Type B pancreatic cell (in vitro differentiated cells): Measurements from ENCODE around the gene MALRD1. TPM values are rescaled to one million over a fixed set of nuclear protein-coding genes. Genes with fewer than 3 reads are reported as not detected.
A peak's percentile ranks its signal among the peaks of the same experiment; 100 is the strongest.
"Not testable (repeated sequence)": the region's sequence is repeated elsewhere in the genome, so short reads cannot be mapped to it uniquely, and the experiment has no call there.

Experiments
- DNase-seq: peaks from one replicate; pipeline ENCODE4 v3.0.0; 2021; ENCODE audit warnings: mixed read lengths; ENCODE audit not compliant: unreplicated experiment; ENCODE audit errors: extremely low spot score
- H3K27ac Mint-ChIP-seq: 2 replicates; pipeline ENCODE4 v1.8.0; 2021; ENCODE audit warnings: mild to moderate bottlenecking, mixed read lengths
- H3K27me3 Mint-ChIP-seq: 2 replicates; pipeline ENCODE4 v1.8.0; 2021; ENCODE audit warnings: mixed read lengths
- H3K36me3 Mint-ChIP-seq: 2 replicates; pipeline ENCODE4 v1.8.0; 2021; ENCODE audit warnings: mixed read lengths
- H3K4me1 Mint-ChIP-seq: one replicate; pipeline ENCODE4 v1.8.0; 2021; ENCODE audit warnings: mixed read lengths; ENCODE audit not compliant: unreplicated experiment
- H3K4me3 Mint-ChIP-seq: 2 replicates; pipeline ENCODE4 v1.8.0; 2021; ENCODE audit warnings: mild to moderate bottlenecking, mixed read lengths
- H3K9me3 Mint-ChIP-seq: 2 replicates; pipeline ENCODE4 v1.8.0; 2021; ENCODE audit warnings: mixed read lengths
- total RNA-seq: library from RNA; stranded (reverse); gene quantifications from 2 replicates; pipeline ENCODE4 v1.2.1, GENCODE V29; 2021; ENCODE audit warnings: low replicate concordance
- TF ChIP-seq, protein P1 (sequence below): fragments of 200-600 bp; sonication (generic); conservative IDR thresholded peaks from 2 replicates; pipeline ENCODE4 v1.5.0; 2021; ENCODE audit warnings: antibody characterized with exemption, mild to moderate bottlenecking

Gene MALRD1
- total RNA-seq, 1 donor from 2014 or later, result 1.4 TPM

DNA sequence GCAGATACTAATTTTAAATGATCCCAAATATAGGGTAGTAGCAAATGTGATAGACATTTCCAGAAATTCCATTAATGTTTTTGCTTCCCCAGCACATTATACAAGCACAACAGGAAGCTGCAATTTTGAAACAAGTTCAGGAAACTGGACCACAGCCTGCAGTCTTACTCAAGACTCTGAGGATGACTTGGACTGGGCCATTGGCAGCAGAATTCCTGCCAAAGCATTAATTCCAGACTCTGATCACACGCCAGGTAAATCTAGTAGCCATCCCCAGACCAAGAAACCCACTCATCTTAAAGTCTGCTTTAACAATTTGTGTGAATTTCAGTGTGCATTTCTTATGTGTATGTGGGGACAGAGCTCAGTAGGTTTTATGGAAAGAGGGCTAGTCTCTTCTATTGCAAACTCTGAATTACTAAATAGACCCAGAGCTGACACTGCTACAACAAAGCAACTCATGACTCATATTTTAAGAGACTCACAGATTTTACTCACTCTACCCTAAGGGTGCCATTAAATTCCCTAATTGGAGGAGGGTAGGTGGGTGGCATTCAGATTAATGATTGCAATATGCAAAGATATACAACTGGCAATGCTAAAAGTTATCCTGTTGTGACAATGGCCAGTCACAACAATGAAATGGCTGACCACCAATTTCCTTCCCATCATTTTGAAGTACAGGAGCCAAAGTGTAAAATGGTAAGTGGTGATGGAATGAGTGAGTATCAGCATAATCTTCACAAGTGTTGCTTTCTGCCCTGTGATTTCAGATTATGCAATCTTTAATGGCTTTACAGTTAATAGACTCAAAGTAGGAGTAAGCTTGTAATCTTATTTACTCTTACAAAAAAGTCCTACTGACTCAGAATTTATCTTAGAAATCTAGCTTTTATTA lies 450.0 kb downstream of the MALRD1 start:
- Mint-ChIP-seq H3K9me3 (peaks cover 4% of the 10 kb centered on the region), H3K27me3 (no peaks in the 10 kb centered on the region), H3K4me1 (no peaks in the 10 kb centered on the region), H3K36me3 (peaks cover 3% of the 10 kb centered on the region), H3K27ac (no peak overlapping the region), H3K4me3 (no peak overlapping the region)
- TF ChIP-seq, protein P1, sequence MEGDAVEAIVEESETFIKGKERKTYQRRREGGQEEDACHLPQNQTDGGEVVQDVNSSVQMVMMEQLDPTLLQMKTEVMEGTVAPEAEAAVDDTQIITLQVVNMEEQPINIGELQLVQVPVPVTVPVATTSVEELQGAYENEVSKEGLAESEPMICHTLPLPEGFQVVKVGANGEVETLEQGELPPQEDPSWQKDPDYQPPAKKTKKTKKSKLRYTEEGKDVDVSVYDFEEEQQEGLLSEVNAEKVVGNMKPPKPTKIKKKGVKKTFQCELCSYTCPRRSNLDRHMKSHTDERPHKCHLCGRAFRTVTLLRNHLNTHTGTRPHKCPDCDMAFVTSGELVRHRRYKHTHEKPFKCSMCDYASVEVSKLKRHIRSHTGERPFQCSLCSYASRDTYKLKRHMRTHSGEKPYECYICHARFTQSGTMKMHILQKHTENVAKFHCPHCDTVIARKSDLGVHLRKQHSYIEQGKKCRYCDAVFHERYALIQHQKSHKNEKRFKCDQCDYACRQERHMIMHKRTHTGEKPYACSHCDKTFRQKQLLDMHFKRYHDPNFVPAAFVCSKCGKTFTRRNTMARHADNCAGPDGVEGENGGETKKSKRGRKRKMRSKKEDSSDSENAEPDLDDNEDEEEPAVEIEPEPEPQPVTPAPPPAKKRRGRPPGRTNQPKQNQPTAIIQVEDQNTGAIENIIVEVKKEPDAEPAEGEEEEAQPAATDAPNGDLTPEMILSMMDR, result no peak
- DNase-seq, result no peak

DNA sequence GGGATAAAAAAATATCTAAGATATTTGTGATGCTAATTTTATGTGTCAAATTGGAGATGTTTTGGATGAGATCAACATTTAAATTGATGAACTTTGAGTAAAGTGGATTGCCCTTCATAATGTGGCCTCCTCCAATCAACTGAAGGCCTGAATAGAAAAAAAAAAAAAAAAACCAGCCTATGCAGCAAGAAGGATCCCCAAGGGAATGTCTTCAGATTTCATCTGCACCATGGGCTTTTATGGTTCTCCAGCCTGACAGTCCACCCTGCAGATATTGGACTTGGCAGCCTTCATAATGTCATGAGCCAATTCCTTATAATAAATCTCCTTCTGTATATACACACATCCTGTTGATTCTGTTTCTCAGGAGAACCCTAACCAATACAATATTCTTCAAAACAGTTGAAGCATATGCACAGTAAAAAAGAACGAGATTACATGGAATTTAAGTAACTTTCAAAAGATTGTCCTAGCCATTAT lies 450.7 kb downstream of the MALRD1 start:
- TF ChIP-seq, protein P1, result no peak
- H3K4me3 Mint-ChIP-seq, result no peak overlapping the region
- H3K27ac Mint-ChIP-seq, result no peak overlapping the region

DNA sequence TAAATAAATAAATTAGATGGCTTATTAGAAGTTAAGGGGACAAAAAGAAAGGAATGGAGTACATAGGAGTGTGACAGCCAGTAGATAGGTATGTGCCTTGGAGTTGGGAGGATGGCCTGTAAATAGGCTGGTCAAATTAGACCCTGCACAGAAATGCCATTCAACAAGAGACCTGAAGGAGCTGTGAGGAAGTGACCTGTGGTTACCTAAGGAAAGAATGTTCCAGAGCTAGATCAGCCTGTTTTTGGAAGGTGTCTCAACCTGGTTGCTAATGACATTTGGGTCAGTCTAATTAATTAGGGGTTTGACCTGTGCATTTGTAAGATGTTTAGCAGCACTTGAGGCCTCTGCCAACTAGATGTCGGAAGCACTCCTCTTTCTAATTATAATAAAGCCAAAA lies 452.4 kb downstream of the MALRD1 start:
- H3K27me3 Mint-ChIP-seq, result no peaks in the 10 kb centered on the region
- no peak for DNase-seq
- TF ChIP-seq, protein P1, result no peak
- H3K9me3 Mint-ChIP-seq, result peaks cover 4% of the 10 kb centered on the region
- no peak overlapping the region for H3K4me3 Mint-ChIP-seq
- peaks cover 3% of the 10 kb centered on the region for H3K36me3 Mint-ChIP-seq
- H3K27ac Mint-ChIP-seq, result peak overlapping the region; percentile 63
- H3K4me1 Mint-ChIP-seq, result no peaks in the 10 kb centered on the region

More for the DNA sequence above, 450.7 kb downstream of the MALRD1 start:
- Mint-ChIP-seq H3K4me1 (no peaks in the 10 kb centered on the region), H3K9me3 (peaks cover 4% of the 10 kb centered on the region), H3K36me3 (peaks cover 3% of the 10 kb centered on the region), H3K27me3 (no peaks in the 10 kb centered on the region)
- DNase-seq, result no peak

DNA sequence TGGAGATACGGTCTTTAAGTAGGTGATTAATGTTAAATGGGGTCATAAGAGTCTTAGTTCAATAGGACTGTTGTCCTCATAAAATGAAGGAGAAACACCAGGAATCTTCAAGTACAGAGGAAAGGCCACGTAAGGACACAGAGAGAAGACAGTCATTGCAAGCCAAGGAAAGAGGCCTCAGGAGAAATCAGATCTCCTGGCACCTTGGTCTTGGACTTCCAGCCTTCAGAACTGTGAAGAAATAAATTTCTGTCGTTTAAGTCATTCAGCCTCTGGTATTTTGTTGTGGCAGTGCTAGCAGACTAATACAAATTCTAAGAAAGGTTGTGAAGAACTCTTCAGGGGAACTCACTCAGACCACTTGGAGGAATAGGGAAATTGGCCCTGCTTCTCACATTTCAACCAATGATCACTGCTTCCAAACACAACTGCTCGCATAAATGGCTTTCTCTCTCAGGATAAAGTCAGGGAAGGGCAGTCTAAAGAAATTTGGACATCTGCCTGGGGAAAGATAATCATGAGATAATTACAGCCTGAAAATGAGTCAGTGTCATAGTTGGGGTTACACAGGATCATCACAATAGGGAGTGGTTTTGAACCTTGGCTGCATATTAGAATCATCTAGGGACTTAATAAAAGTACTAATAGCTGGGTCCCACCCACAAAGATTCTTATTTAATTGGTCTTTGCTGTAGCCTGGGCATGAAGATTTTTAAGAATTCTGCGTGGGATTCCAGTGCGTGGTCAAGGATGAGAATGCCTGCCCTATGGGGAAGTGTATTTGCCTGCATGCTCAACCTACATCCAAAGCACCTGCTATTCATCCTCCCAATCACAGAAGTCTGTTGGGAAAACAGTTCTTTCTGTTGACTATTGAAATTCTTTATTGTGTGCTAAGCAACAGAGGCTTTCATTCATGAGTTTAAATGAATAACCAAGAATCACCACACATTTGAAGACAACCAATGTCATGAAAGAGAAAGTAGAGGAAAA lies 457.0 kb downstream of the MALRD1 start:
- DNase-seq, result no peak
- peaks cover 4% of the 10 kb centered on the region for H3K9me3 Mint-ChIP-seq
- TF ChIP-seq, protein P1, result no peak
- peaks cover 5% of the 10 kb centered on the region for H3K4me1 Mint-ChIP-seq
- no peaks in the 10 kb centered on the region for H3K27me3 Mint-ChIP-seq
- no peak overlapping the region for H3K4me3 Mint-ChIP-seq
- peaks cover 3% of the 10 kb centered on the region for H3K36me3 Mint-ChIP-seq
- no peak overlapping the region for H3K27ac Mint-ChIP-seq

DNA sequence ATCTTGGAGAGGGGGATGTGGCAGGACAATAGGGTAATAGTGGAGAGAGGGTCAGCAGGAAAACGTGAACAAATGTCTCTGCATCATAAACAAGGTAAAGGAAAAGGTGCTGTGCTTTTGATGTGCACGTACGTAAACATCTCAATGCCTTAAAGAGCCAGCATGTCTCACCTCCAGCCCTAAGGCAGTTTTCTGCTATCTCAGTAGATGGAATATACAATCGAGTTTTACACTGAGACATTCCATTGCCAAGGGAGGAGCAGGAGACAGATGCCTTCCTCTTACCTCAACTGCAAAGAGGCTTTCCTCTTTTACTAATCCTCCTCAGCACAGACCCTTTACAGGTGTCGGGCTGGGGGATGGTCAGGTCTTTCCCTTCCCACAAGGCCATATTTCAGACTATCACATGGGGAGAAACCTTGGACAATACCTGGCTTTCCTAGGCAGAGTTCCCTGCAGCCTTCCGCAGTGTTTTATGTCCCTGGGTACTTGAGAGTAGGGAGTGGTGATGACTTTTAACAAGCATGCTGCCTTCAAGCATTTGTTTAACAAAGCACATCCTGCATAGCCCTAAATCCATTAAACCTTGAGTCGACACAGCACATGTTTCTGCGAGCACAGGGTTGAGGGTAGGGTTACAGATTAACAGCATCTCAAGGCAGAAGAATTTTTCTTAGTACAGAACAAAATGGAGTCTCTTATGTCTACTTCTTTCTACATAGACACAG lies 461.6 kb downstream of the MALRD1 start:
- not testable (repeated sequence) for H3K27me3 Mint-ChIP-seq

More for the DNA sequence above, 461.6 kb downstream of the MALRD1 start:
- H3K36me3 Mint-ChIP-seq, H3K4me1 Mint-ChIP-seq, DNase-seq, H3K4me3 Mint-ChIP-seq, H3K9me3 Mint-ChIP-seq: not testable (repeated sequence)
- H3K27ac Mint-ChIP-seq, result peak overlapping the region; percentile 90
